ENCODE measurements around the gene EYS.

EYS gene

GRCh38 chr6:64955435-64955848 lies 751.6 kb downstream of the EYS start:
- no peak for DNase-seq (ENCODE audit: low read depth)

- DNase-seq (ENCODE audit: low read depth) = no peak
Observed at GRCh38 chr6:64949257-64949656, 757.8 kb downstream of the EYS start.

GRCh38 chr6:64948261-64948660 lies 758.8 kb downstream of the EYS start:
- no peak for DNase-seq (ENCODE audit: low read depth)

- DNase-seq (ENCODE audit: low read depth) = no peak
Observed at GRCh38 chr6:64945450-64945849, 761.6 kb downstream of the EYS start.

GRCh38 chr6:64932486-64932885 lies 774.5 kb downstream of the EYS start:
- DNase-seq (ENCODE audit: low read depth) = no peak

GRCh38 chr6:64930681-64931080 lies 776.3 kb downstream of the EYS start:
- DNase-seq (ENCODE audit: low read depth) = no peak

- no peak for DNase-seq (ENCODE audit: low read depth)
Observed at GRCh38 chr6:64926051-64926450, 781.0 kb downstream of the EYS start.

- no peak for DNase-seq (ENCODE audit: low read depth)
Observed at GRCh38 chr6:64920257-64920656, 786.8 kb downstream of the EYS start.

- DNase-seq (ENCODE audit: low read depth) = no peak
Observed at GRCh38 chr6:64914124-64914523, 792.9 kb downstream of the EYS start.

GRCh38 chr6:64912966-64913365 lies 794.1 kb downstream of the EYS start:
- no peak for DNase-seq (ENCODE audit: low read depth)

- DNase-seq (ENCODE audit: low read depth) = no peak
Observed at GRCh38 chr6:64908104-64908503, 798.9 kb downstream of the EYS start.

- no peak for DNase-seq (ENCODE audit: low read depth)
Observed at GRCh38 chr6:64904616-64905015, 802.4 kb downstream of the EYS start.

- DNase-seq (ENCODE audit: low read depth) = no peak
Observed at GRCh38 chr6:64902596-64902995, 804.4 kb downstream of the EYS start.

GRCh38 chr6:64896939-64897338 lies 810.1 kb downstream of the EYS start:
- no peak for DNase-seq (ENCODE audit: low read depth)

GRCh38 chr6:64895945-64896344 lies 811.1 kb downstream of the EYS start:
- DNase-seq (ENCODE audit: low read depth) = no peak

GRCh38 chr6:64890609-64891008 lies 816.4 kb downstream of the EYS start:
- DNase-seq (ENCODE audit: low read depth) = peak; percentile 23

GRCh38 chr6:64889144-64889543 lies 817.9 kb downstream of the EYS start:
- no peak for DNase-seq (ENCODE audit: low read depth)

- no peak for DNase-seq (ENCODE audit: low read depth)
Observed at GRCh38 chr6:64874776-64875175, 832.2 kb downstream of the EYS start.

- DNase-seq (ENCODE audit: low read depth) = no peak
Observed at GRCh38 chr6:64872633-64873032, 834.4 kb downstream of the EYS start.

- no peak for DNase-seq (ENCODE audit: low read depth)
Observed at GRCh38 chr6:64861039-64861651, 845.9 kb downstream of the EYS start.

- DNase-seq (ENCODE audit: low read depth) = no peak
Observed at GRCh38 chr6:64860203-64860602, 846.8 kb downstream of the EYS start.

- DNase-seq (ENCODE audit: low read depth) = no peak
Observed at GRCh38 chr6:64850121-64850520, 856.9 kb downstream of the EYS start.

GRCh38 chr6:64848467-64848866 lies 858.6 kb downstream of the EYS start:
- DNase-seq (ENCODE audit: low read depth) = no peak

GRCh38 chr6:64847396-64847795 lies 859.6 kb downstream of the EYS start:
- DNase-seq (ENCODE audit: low read depth) = no peak

GRCh38 chr6:64838726-64839125 lies 868.3 kb downstream of the EYS start:
- no peak for DNase-seq (ENCODE audit: low read depth)
